HepG2 (cell line): ENCODE measurements around the gene SPAG6.

Source experiments
- BHLHE40 ChIP-seq: IDR thresholded peaks from 2 replicates; pipeline ENCODE4 v1.6.1; 2011; ENCODE audit warnings: low read length, improper control_type of control experiment
- CCAR2 ChIP-seq: fragments of 200-400 bp; formaldehyde crosslinking; optimal IDR thresholded peaks from 2 replicates; pipeline ENCODE3; 2018; ENCODE audit warnings: low read depth, mild to moderate bottlenecking, low read length, moderate library complexity
- CTCF ChIP-seq: sonication (generic); formaldehyde crosslinking; IDR thresholded peaks from 2 replicates; pipeline ENCODE4 v1.5.0; 2020; ENCODE audit warnings: mild to moderate bottlenecking, missing genetic modification reagents, moderate library complexity
- E2F1 ChIP-seq: sonication (generic); formaldehyde crosslinking; IDR thresholded peaks from 2 replicates; pipeline ENCODE4 v1.5.0; 2020; ENCODE audit warnings: missing genetic modification reagents
- JUNB ChIP-seq: sonication (generic); formaldehyde crosslinking; IDR thresholded peaks from 2 replicates; pipeline ENCODE4 v1.8.0; 2022; ENCODE audit warnings: missing genetic modification reagents, mild to moderate bottlenecking, borderline replicate concordance
- JUND ChIP-seq: sonication (generic); formaldehyde crosslinking; IDR thresholded peaks from 2 replicates; pipeline ENCODE4 v1.8.0; 2022; ENCODE audit warnings: mild to moderate bottlenecking, missing genetic modification reagents
- SAFB2 ChIP-seq: sonication (generic); formaldehyde crosslinking; IDR thresholded peaks from 2 replicates; pipeline ENCODE4 v1.5.1; 2020; ENCODE audit warnings: missing genetic modification reagents, low read depth, mild to moderate bottlenecking, borderline replicate concordance
- TARDBP ChIP-seq: sonication (generic); formaldehyde crosslinking; IDR thresholded peaks from 2 replicates; pipeline ENCODE4 v1.8.0; 2022; ENCODE audit warnings: mild to moderate bottlenecking, missing genetic modification reagents
- THYN1 ChIP-seq: sonication (generic); formaldehyde crosslinking; IDR thresholded peaks from 2 replicates; pipeline ENCODE4 v1.8.1; 2023; ENCODE audit warnings: low read depth, mild to moderate bottlenecking, moderate library complexity, missing genetic modification reagents, borderline replicate concordance
- U2AF2 ChIP-seq: fragments of 200-400 bp; formaldehyde crosslinking; IDR thresholded peaks from 2 replicates; pipeline ENCODE4 v1.6.1; 2017; ENCODE audit warnings: low read depth, mild to moderate bottlenecking, low read length
- ZNF12 ChIP-seq: sonication (generic); formaldehyde crosslinking; IDR thresholded peaks from 2 replicates; pipeline ENCODE4 v1.5.0; 2020; ENCODE audit warnings: missing genetic modification reagents
- ZNF280B ChIP-seq: sonication (generic); formaldehyde crosslinking; IDR thresholded peaks from 2 replicates; pipeline ENCODE4 v1.5.0; 2020; ENCODE audit warnings: missing genetic modification reagents, mild to moderate bottlenecking, borderline replicate concordance
- ZNF530 ChIP-seq: sonication (generic); formaldehyde crosslinking; IDR thresholded peaks from 2 replicates; pipeline ENCODE4 v1.5.0; 2020; ENCODE audit warnings: low read depth, mild to moderate bottlenecking, missing genetic modification reagents
- ZNF709 ChIP-seq: sonication (generic); formaldehyde crosslinking; IDR thresholded peaks from 2 replicates; pipeline ENCODE4 v1.5.0; 2020; ENCODE audit warnings: mild to moderate bottlenecking, missing genetic modification reagents

GRCh38 chr10:22414146-22414545 is 68.8 kb downstream of the SPAG6 start:
- TF ChIP-seq BHLHE40: no peak
- TF ChIP-seq ZNF709 (CRISPR knock-in tag): no peak
- TF ChIP-seq ZNF530 (CRISPR knock-in tag): no peak
- no peak for TF ChIP-seq JUNB (CRISPR knock-in tag)
- no peak for TF ChIP-seq ZNF12 (CRISPR knock-in tag)
- no peak for TF ChIP-seq THYN1 (CRISPR knock-in tag)
- no peak for TF ChIP-seq CTCF (CRISPR knock-in tag)
- TF ChIP-seq TARDBP (CRISPR knock-in tag): no peak
- no peak for TF ChIP-seq E2F1 (CRISPR knock-in tag)
- TF ChIP-seq ZNF280B (CRISPR knock-in tag): no peak
- TF ChIP-seq JUND (CRISPR knock-in tag): no peak
- TF ChIP-seq CCAR2: no peak
- TF ChIP-seq SAFB2 (CRISPR knock-in tag): no peak
- no peak for TF ChIP-seq U2AF2
